ENCODE measurements around the gene SMPDL3B.

The SMPDL3B gene

GRCh38 chr1:27934818-27935549 is at the start of gene SMPDL3B:
Gene SMPDL3B, plus strand, starts transcription at chr1:27935000. Its CDS starts 184 bp downstream, at chr1:27935184.
- DNase-seq = peak; percentile 11

- no peak for DNase-seq
These were observed 49.7 kb upstream of the SMPDL3B start for GRCh38 chr1:27885114-27885528.

GRCh38 chr1:27885621-27886352 is 49.0 kb upstream of the SMPDL3B start:
- DNase-seq = no peak

GRCh38 chr1:27886353-27886679 is 48.5 kb upstream of the SMPDL3B start:
- DNase-seq = no peak

- no peak for DNase-seq
These were observed 48.1 kb upstream of the SMPDL3B start for GRCh38 chr1:27886744-27887143.

GRCh38 chr1:27887215-27888021 is 47.4 kb upstream of the SMPDL3B start:
- no peak for DNase-seq

- DNase-seq = no peak
These were observed 45.3 kb upstream of the SMPDL3B start for GRCh38 chr1:27889506-27889905.

GRCh38 chr1:27891196-27891889 is 43.5 kb upstream of the SMPDL3B start:
- DNase-seq = no peak

- DNase-seq = no peak
These were observed 40.3 kb upstream of the SMPDL3B start for GRCh38 chr1:27894521-27894920.

- no peak for DNase-seq
These were observed 28.0 kb upstream of the SMPDL3B start for GRCh38 chr1:27906759-27907158.

GRCh38 chr1:27912429-27912828 is 22.4 kb upstream of the SMPDL3B start:
- no peak for DNase-seq

- no peak for DNase-seq
These were observed 19.7 kb upstream of the SMPDL3B start for GRCh38 chr1:27915082-27915575.

- no peak for DNase-seq
These were observed 12.5 kb upstream of the SMPDL3B start for GRCh38 chr1:27922272-27922671.

GRCh38 chr1:27928216-27928954 is 6.4 kb upstream of the SMPDL3B start:
- DNase-seq = no peak

GRCh38 chr1:27931184-27931583 is 3.6 kb upstream of the SMPDL3B start:
- no peak for DNase-seq

GRCh38 chr1:27931759-27932158 is 3.0 kb upstream of the SMPDL3B start:
- DNase-seq = no peak

GRCh38 chr1:27935721-27936120 is 921 bp downstream of the SMPDL3B start:
- no peak for DNase-seq

- no peak for DNase-seq
These were observed 1.6 kb downstream of the SMPDL3B start for GRCh38 chr1:27936370-27936769.

- DNase-seq = no peak
These were observed 2.7 kb downstream of the SMPDL3B start for GRCh38 chr1:27937524-27937836.

GRCh38 chr1:27938488-27938887 is 3.7 kb downstream of the SMPDL3B start:
- no peak for DNase-seq

GRCh38 chr1:27940297-27940696 is 5.5 kb downstream of the SMPDL3B start:
- DNase-seq = no peak

- DNase-seq = no peak
These were observed 6.2 kb downstream of the SMPDL3B start for GRCh38 chr1:27940870-27941560.
